ENCODE measurements around the gene SLC9A3.

The SLC9A3 gene

GRCh38 chr5:472076-472655 is 52.1 kb downstream of the SLC9A3 start (continued):
- no peak for TF ChIP-seq ZNF394 (tag by site-specific recombination; IDR thresholded peaks at IDR 0.05; ENCODE audit: borderline replicate concordance)
- TF ChIP-seq, protein P1, sequence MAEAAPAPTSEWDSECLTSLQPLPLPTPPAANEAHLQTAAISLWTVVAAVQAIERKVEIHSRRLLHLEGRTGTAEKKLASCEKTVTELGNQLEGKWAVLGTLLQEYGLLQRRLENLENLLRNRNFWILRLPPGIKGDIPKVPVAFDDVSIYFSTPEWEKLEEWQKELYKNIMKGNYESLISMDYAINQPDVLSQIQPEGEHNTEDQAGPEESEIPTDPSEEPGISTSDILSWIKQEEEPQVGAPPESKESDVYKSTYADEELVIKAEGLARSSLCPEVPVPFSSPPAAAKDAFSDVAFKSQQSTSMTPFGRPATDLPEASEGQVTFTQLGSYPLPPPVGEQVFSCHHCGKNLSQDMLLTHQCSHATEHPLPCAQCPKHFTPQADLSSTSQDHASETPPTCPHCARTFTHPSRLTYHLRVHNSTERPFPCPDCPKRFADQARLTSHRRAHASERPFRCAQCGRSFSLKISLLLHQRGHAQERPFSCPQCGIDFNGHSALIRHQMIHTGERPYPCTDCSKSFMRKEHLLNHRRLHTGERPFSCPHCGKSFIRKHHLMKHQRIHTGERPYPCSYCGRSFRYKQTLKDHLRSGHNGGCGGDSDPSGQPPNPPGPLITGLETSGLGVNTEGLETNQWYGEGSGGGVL (tag by site-specific recombination; IDR thresholded peaks at IDR 0.05): peak; percentile 54; the same call in 1 of the 2 replicates
- TF ChIP-seq ATF2 (tag by site-specific recombination; IDR thresholded peaks at IDR 0.05; ENCODE audit: low read depth): no peak
- TF ChIP-seq ZBTB11 (tag by site-specific recombination; conservative IDR thresholded peaks at IDR 0.05; ENCODE audit: low read depth): no peak
- no peak for TF ChIP-seq ZNF354C (tag by site-specific recombination; IDR thresholded peaks at IDR 0.05; ENCODE audit: borderline replicate concordance, low read depth)
- TF ChIP-seq SP3 (tag by site-specific recombination; IDR thresholded peaks at IDR 0.05): peak; percentile 27; the same call in 1 of the 2 replicates
- TF ChIP-seq HIC1 (tag by site-specific recombination; IDR thresholded peaks at IDR 0.05): peak; percentile 42; the same call in 1 of the 2 replicates
- no peak for TF ChIP-seq ZNF2 (tag by site-specific recombination; IDR thresholded peaks at IDR 0.05)
- TF ChIP-seq, protein P2, sequence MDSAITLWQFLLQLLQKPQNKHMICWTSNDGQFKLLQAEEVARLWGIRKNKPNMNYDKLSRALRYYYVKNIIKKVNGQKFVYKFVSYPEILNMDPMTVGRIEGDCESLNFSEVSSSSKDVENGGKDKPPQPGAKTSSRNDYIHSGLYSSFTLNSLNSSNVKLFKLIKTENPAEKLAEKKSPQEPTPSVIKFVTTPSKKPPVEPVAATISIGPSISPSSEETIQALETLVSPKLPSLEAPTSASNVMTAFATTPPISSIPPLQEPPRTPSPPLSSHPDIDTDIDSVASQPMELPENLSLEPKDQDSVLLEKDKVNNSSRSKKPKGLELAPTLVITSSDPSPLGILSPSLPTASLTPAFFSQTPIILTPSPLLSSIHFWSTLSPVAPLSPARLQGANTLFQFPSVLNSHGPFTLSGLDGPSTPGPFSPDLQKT (IDR thresholded peaks at IDR 0.05; ENCODE audit: borderline replicate concordance, low read depth, low read length): no peak
- no peak for TF ChIP-seq ZNF266 (tag by site-specific recombination; IDR thresholded peaks at IDR 0.05; ENCODE audit: low read depth)
- TF ChIP-seq KLF9 (tag by site-specific recombination; IDR thresholded peaks at IDR 0.05; ENCODE audit: low read depth): peak; percentile 67

DNA sequence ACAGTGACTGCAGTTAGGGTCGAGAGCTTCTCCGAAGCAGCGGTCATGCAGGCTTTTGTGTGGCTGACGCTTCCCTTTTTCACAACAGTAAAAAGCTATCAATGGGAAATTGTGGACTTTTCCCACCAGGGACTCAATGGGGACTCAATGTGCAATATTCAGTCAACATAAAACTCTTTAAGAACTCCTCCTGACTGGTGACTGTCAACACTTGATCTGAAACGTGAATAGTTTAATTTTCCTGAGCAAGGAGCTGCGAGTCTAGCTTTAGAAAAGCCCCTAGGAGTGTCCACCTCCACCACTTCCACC is 52.5 kb downstream of the SLC9A3 start:
- TF ChIP-seq IKZF3 (tag by site-specific recombination; IDR thresholded peaks at IDR 0.05) (0 out of 2 replicates have a peak, but pooled peaks have one; percentile 2), ZNF548 (tag by site-specific recombination; IDR thresholded peaks at IDR 0.05) (no peak)
- Histone ChIP-seq H3K36me3 (ENCODE audit: control insufficient read depth in 2 of 2, insufficient read depth in 1 of 2, low read length in 2 of 2) (peaks cover 4 to 21% of the 10 kb centered on the region in 2 experiments; a peak in 2 of 3 replicates), H3K9me3 (ENCODE audit: control insufficient read depth, insufficient read depth, low read depth, low read length) (no peaks in the 10 kb centered on the region), H3K4me3 (ENCODE audit: low read depth, low read length) (peak overlapping the region; percentile 63), H3K4me1 (ENCODE audit: control insufficient read depth, insufficient read depth, low read length) (peaks cover 11% of the 10 kb centered on the region), H3K27ac (ENCODE audit: extremely low read depth, low read depth, low read length) (peak overlapping the region; percentile 95)
- POLR2A ChIA-PET: interaction anchor here (1.0 to 3.4 kb wide), 4 partner anchors 25 to 198 kb away, joined by 4 to 17 read pairs (median 9); partner anchors contain the start of gene CEP72
- CTCF ChIA-PET: no interaction called here
